ENCODE data around the gene C3orf85. TPM values are rescaled to one million over a fixed set of nuclear protein-coding genes. Genes with fewer than 3 reads are reported as not detected.

Gene C3orf85
- total and polyA plus RNA-seq, 11 donors, result not detected

DNA sequence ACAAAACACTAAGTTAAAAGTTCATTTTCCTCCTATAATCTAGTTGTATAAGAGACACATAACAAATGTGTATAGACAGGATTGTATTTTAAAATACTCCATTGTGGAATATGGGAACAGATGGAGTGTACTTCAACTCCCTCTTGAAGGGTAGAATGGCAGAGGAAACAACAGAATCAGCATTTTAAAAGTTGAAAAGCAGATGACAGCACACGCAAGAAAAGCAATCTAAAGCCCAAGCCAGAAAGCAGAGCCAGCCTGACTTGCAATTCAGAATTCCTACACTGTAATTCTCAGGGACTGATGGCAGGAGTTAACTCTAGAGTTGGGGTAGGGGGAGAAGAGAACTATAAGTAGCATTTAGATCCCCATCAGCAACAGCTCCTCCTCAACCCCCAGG is 41.4 kb upstream of the C3orf85 start:
- no peaks in the 10 kb centered on the region for H3K9me3 ChIP-seq
- TF ChIP-seq, protein P1, sequence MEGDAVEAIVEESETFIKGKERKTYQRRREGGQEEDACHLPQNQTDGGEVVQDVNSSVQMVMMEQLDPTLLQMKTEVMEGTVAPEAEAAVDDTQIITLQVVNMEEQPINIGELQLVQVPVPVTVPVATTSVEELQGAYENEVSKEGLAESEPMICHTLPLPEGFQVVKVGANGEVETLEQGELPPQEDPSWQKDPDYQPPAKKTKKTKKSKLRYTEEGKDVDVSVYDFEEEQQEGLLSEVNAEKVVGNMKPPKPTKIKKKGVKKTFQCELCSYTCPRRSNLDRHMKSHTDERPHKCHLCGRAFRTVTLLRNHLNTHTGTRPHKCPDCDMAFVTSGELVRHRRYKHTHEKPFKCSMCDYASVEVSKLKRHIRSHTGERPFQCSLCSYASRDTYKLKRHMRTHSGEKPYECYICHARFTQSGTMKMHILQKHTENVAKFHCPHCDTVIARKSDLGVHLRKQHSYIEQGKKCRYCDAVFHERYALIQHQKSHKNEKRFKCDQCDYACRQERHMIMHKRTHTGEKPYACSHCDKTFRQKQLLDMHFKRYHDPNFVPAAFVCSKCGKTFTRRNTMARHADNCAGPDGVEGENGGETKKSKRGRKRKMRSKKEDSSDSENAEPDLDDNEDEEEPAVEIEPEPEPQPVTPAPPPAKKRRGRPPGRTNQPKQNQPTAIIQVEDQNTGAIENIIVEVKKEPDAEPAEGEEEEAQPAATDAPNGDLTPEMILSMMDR (IDR thresholded peaks at IDR 0.05), result no peak
- TF ChIP-seq POLR2A (IDR thresholded peaks at IDR 0.05), result no peak
- no peak overlapping the region for H3K4me3 ChIP-seq
- ATAC-seq (no peak), DNase-seq (no peak)
- H3K4me1 ChIP-seq, result peaks cover 0 to 7% (median 0%) of the 10 kb centered on the region in 12 donors
- H3K27ac ChIP-seq, result no peak overlapping the region
- H3K36me3 ChIP-seq, result no peaks in the 10 kb centered on the region
- H3K27me3 ChIP-seq, result no peaks in the 10 kb centered on the region
- intact Hi-C loops (cut with DNase I), result no loop called here
- WGBS, 4 donors, result 67 to 82% (median 75%) methylated on average over 1 of the region's 1 CpG

GRCh38 chr3:109098079-109098644 is 38.4 kb upstream of the C3orf85 start:
- no peak for TF ChIP-seq POLR2A (IDR thresholded peaks at IDR 0.05)
- TF ChIP-seq, protein P1 (IDR thresholded peaks at IDR 0.05), result peak in 1 of 12 donors; percentile 6
- ATAC-seq, result no peak
- Histone ChIP-seq H3K4me3 (no peak overlapping the region), H3K36me3 (no peaks in the 10 kb centered on the region), H3K4me1 (peaks cover 0 to 7% (median 0%) of the 10 kb centered on the region in 12 donors), H3K27me3 (no peaks in the 10 kb centered on the region), H3K27ac (no peak overlapping the region), H3K9me3 (no peaks in the 10 kb centered on the region)
- intact Hi-C loops (cut with DNase I), result no loop called here
- no peak for DNase-seq
- WGBS, 4 donors, result 54 to 64% (median 57%) methylated on average over 5 of the region's 5 CpGs

DNA sequence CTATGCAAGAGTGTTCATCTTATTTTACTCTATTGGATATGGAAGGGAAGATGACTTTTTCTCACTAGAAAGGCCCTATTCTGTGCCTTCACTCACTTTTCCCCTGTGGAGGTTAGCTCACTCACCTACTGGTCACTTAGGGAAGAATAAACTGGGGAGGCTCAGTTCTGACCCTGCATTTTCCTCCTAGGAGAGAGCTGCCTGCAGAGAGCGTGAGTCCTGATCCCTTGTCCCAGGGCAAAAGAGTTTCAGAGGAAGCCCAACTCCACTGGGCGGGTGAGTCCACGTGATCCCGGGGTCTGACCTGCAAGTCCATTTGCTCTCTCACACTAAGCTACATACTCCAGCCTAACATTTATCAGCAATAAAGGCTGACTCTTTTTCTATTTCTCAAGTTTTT is 26.9 kb upstream of the C3orf85 start:
- Histone ChIP-seq H3K4me3 (no peak overlapping the region), H3K27me3 (no peaks in the 10 kb centered on the region), H3K4me1 (peaks cover 0 to 4% (median 0%) of the 10 kb centered on the region in 12 donors), H3K36me3 (no peaks in the 10 kb centered on the region), H3K9me3 (no peaks in the 10 kb centered on the region), H3K27ac (no peak overlapping the region)
- 82 to 89% (median 84%) methylated on average over 4 of the region's 4 CpGs for WGBS, 4 donors
- intact Hi-C loops (cut with DNase I), result no loop called here
- TF ChIP-seq, protein P1 (IDR thresholded peaks at IDR 0.05), result no peak
- TF ChIP-seq POLR2A (IDR thresholded peaks at IDR 0.05), result no peak
- ATAC-seq (no peak), DNase-seq (no peak)

- ATAC-seq (peak in 2 of 4 donors; percentile 37 to 41), DNase-seq (peak in 1 of 5 donors; percentile 13)
- no peaks in the 10 kb centered on the region for H3K36me3 ChIP-seq
- H3K4me1 ChIP-seq, result peaks cover 0 to 4% (median 0%) of the 10 kb centered on the region in 12 donors
- no peaks in the 10 kb centered on the region for H3K9me3 ChIP-seq
- no peak overlapping the region for H3K27ac ChIP-seq
- no peak for TF ChIP-seq POLR2A (IDR thresholded peaks at IDR 0.05)
- TF ChIP-seq, protein P1 (IDR thresholded peaks at IDR 0.05), result no peak
- no peaks in the 10 kb centered on the region for H3K27me3 ChIP-seq
- WGBS, 4 donors, result 62 to 70% (median 65%) methylated on average over 4 of the region's 4 CpGs
- intact Hi-C loops (cut with DNase I), result no loop called here
- no peak overlapping the region for H3K4me3 ChIP-seq
Measured at GRCh38 chr3:109112946-109113760, 23.4 kb upstream of the C3orf85 start.
